Uterus (tissue), 4 donors: ENCODE measurements around the gene RETREG3. TPM values are rescaled to one million over a fixed set of nuclear protein-coding genes. Genes with fewer than 3 reads are reported as not detected.

ENCODE experiments used
- DNase-seq, 2 donors: peaks; one replicate each; pipeline ENCODE4 v3.0.0-alpha.2; 2019 to 2020
- H3K27ac ChIP-seq, 2 donors: fragments of 200-600 bp; sonication (generic); 1 replicate in 1 of 2; 2 replicates in 1 of 2; pipeline ENCODE4 v1.5.1; 2016 to 2018
- H3K27me3 ChIP-seq, 2 donors: fragments of 200-600 bp; sonication (generic); one replicate each; pipeline ENCODE4 v1.5.1; 2018 to 2019; ENCODE audit warnings: control low read depth in 1 of 2
- H3K36me3 ChIP-seq, 2 donors: fragments of 200-600 bp; sonication (generic); one replicate each; pipeline ENCODE4 v1.5.1; 2019; ENCODE audit warnings: control low read depth in 1 of 2
- H3K4me1 ChIP-seq, 2 donors: fragments of 200-600 bp; sonication (generic); one replicate each; pipeline ENCODE4 v1.5.1; 2018 to 2019; ENCODE audit warnings: control low read depth in 1 of 2
- H3K4me3 ChIP-seq, 2 donors: fragments of 200-600 bp; sonication (generic); 1 replicate in 1 of 2; 2 replicates in 1 of 2; pipeline ENCODE4 v1.5.1; 2018 to 2019; ENCODE audit warnings: mild to moderate bottlenecking in 1 of 2
- H3K9me3 ChIP-seq, 2 donors: fragments of 200-600 bp; sonication (generic); one replicate each; pipeline ENCODE4 v1.5.1; 2019; ENCODE audit warnings: control low read depth in 1 of 2
- CTCF ChIP-seq, 4 experiments: fragments of 200-600 bp in 2 of 4; fragments of 450-650 bp in 2 of 4; sonication (generic) in 2 of 4; IDR thresholded peaks; one replicate each; pipeline ENCODE4 v1.5.1; 2016 to 2019; ENCODE audit warnings: antibody characterized with exemption in 4 of 4, mild to moderate bottlenecking in 2 of 4, moderate library complexity in 1 of 4
- POLR2A ChIP-seq, 2 donors: fragments of 450-650 bp; IDR thresholded peaks; one replicate each; pipeline ENCODE4 v1.6.1; 2016; ENCODE audit warnings: antibody characterized with exemption in 2 of 2, mild to moderate bottlenecking in 1 of 2, moderate library complexity in 1 of 2
- intact Hi-C: fragments of 100-400 bp; cut with DNase I; formaldehyde crosslinking; loops from one replicate; pipeline ENCODE4 v1.15.1; 2023; ENCODE audit warnings: low total_unique reads
- total RNA-seq, 4 donors: library from RNA; depleted of rRNA in 3 of 4; stranded (reverse); fragments of >200 nt in 3 of 4; gene quantifications; one replicate each; pipeline versions ENCODE4 v1.1.0 to v1.2.4, GENCODE V29; 2014 to 2023
- donor health status: DM: yes; HTN: yes; CAD: no.

The RETREG3 gene
- total RNA-seq, 4 donors from 2014 or later = 12.6 to 72.7 (median 46.3) TPM

GRCh38 chr17:42591411-42591810, 17.8 kb downstream of the RETREG3 start:
- H3K36me3 ChIP-seq = no peaks in the 10 kb centered on the region
- no peaks in the 10 kb centered on the region for H3K9me3 ChIP-seq
- no peak for DNase-seq
- intact Hi-C loops = no loop called here
- no peak overlapping the region for H3K27ac ChIP-seq
- H3K27me3 ChIP-seq = no peaks in the 10 kb centered on the region
- H3K4me3 ChIP-seq = no peak overlapping the region
- no peaks in the 10 kb centered on the region for H3K4me1 ChIP-seq
- no peak for TF ChIP-seq POLR2A (IDR thresholded peaks at IDR 0.05)
- no peak for TF ChIP-seq CTCF (IDR thresholded peaks at IDR 0.05)

GRCh38 chr17:42590886-42591285, 18.3 kb downstream of the RETREG3 start:
- H3K4me1 ChIP-seq = no peaks in the 10 kb centered on the region
- no peaks in the 10 kb centered on the region for H3K36me3 ChIP-seq
- intact Hi-C loops = no loop called here
- H3K4me3 ChIP-seq = no peak overlapping the region
- H3K27me3 ChIP-seq = no peaks in the 10 kb centered on the region
- TF ChIP-seq POLR2A (IDR thresholded peaks at IDR 0.05) (no peak), CTCF (IDR thresholded peaks at IDR 0.05) (no peak)
- DNase-seq = no peak
- no peak overlapping the region for H3K27ac ChIP-seq
- H3K9me3 ChIP-seq = no peaks in the 10 kb centered on the region

- no peak overlapping the region for H3K4me3 ChIP-seq
- H3K9me3 ChIP-seq = no peaks in the 10 kb centered on the region
- no peaks in the 10 kb centered on the region for H3K4me1 ChIP-seq
- no peak for DNase-seq
- H3K27me3 ChIP-seq = no peaks in the 10 kb centered on the region
- intact Hi-C loops = loop anchor here (10.0 kb wide), 1 partner anchor 178 kb away; the partner anchor contains the start of gene RAMP2
- TF ChIP-seq POLR2A (IDR thresholded peaks at IDR 0.05) (no peak), CTCF (IDR thresholded peaks at IDR 0.05) (no peak)
- H3K27ac ChIP-seq = no peak overlapping the region
- no peaks in the 10 kb centered on the region for H3K36me3 ChIP-seq
Measured at GRCh38 chr17:42586514-42587230, 22.5 kb downstream of the RETREG3 start.

GRCh38 chr17:42585353-42585752, 23.8 kb downstream of the RETREG3 start:
- no peaks in the 10 kb centered on the region for H3K36me3 ChIP-seq
- intact Hi-C loops = loop anchor here (10.0 kb wide), 1 partner anchor 179 kb away; the partner anchor contains the start of gene RAMP2
- H3K4me1 ChIP-seq = no peaks in the 10 kb centered on the region
- no peaks in the 10 kb centered on the region for H3K27me3 ChIP-seq
- H3K9me3 ChIP-seq = no peaks in the 10 kb centered on the region
- H3K27ac ChIP-seq = no peak overlapping the region
- TF ChIP-seq POLR2A (IDR thresholded peaks at IDR 0.05) (no peak), CTCF (IDR thresholded peaks at IDR 0.05) (no peak)
- DNase-seq = no peak
- no peak overlapping the region for H3K4me3 ChIP-seq

- H3K27ac ChIP-seq = no peak overlapping the region
- no peak for TF ChIP-seq POLR2A (IDR thresholded peaks at IDR 0.05)
- TF ChIP-seq CTCF (IDR thresholded peaks at IDR 0.05) = no peak
- H3K36me3 ChIP-seq = no peaks in the 10 kb centered on the region
- DNase-seq = no peak
- no peak overlapping the region for H3K4me3 ChIP-seq
- no peaks in the 10 kb centered on the region for H3K9me3 ChIP-seq
- H3K27me3 ChIP-seq = no peaks in the 10 kb centered on the region
- H3K4me1 ChIP-seq = no peaks in the 10 kb centered on the region
- intact Hi-C loops = loop anchor here (10.0 kb wide), 1 partner anchor 180 kb away; the partner anchor contains the start of gene RAMP2
Measured at GRCh38 chr17:42584880-42585279, 24.3 kb downstream of the RETREG3 start.
